Neural crest cell (in vitro differentiated cells): Measurements from ENCODE around the gene DES. TPM values are rescaled to one million over a fixed set of nuclear protein-coding genes. Genes with fewer than 3 reads are reported as not detected.

Experiments used
- DNase-seq: peaks from one replicate; pipeline ENCODE4 v3.0.0; 2021; ENCODE audit warnings: low read depth, mixed read lengths, low spot score
- H3K27ac Mint-ChIP-seq: one replicate; pipeline ENCODE4 v1.8.0; 2021; ENCODE audit warnings: mild to moderate bottlenecking, mixed read lengths; ENCODE audit not compliant: unreplicated experiment
- H3K27me3 Mint-ChIP-seq: 2 replicates; pipeline ENCODE4 v1.8.0; 2021; ENCODE audit warnings: low read depth, mild to moderate bottlenecking, mixed read lengths
- H3K36me3 Mint-ChIP-seq: 2 replicates; pipeline ENCODE4 v1.8.0; 2021; ENCODE audit warnings: low read depth, mild to moderate bottlenecking, mixed read lengths
- H3K4me1 Mint-ChIP-seq: 2 replicates; pipeline ENCODE4 v1.8.0; 2021; ENCODE audit warnings: mixed read lengths
- H3K4me3 Mint-ChIP-seq: one replicate; pipeline ENCODE4 v1.8.0; 2021; ENCODE audit warnings: mild to moderate bottlenecking, mixed read lengths
- H3K9me3 Mint-ChIP-seq: 2 replicates; pipeline ENCODE4 v1.8.0; 2021; ENCODE audit warnings: mixed read lengths
- CTCF ChIP-seq: fragments of 200-600 bp; sonication (generic); conservative IDR thresholded peaks from 2 replicates; pipeline ENCODE4 v1.5.0; 2021; ENCODE audit warnings: antibody characterized with exemption, mild to moderate bottlenecking
- total RNA-seq: library from RNA; stranded (reverse); gene quantifications from 2 replicates; pipeline ENCODE4 v1.2.1, GENCODE V29; 2021

The DES gene
- total RNA-seq, 1 donor from 2014 or later = 0.28 TPM

- TF ChIP-seq CTCF = no peak
- no peak overlapping the region for H3K27ac Mint-ChIP-seq
Measured at GRCh38 chr2:219473511-219473910, 55.3 kb downstream of the DES start.

GRCh38 chr2:219474285-219475060 is 56.3 kb downstream of the DES start:
- no peak for DNase-seq
- Mint-ChIP-seq H3K27me3 (peaks cover 11% of the 10 kb centered on the region), H3K36me3 (no peaks in the 10 kb centered on the region), H3K4me3 (no peak overlapping the region), H3K4me1 (peaks cover 18% of the 10 kb centered on the region), H3K9me3 (no peaks in the 10 kb centered on the region), H3K27ac (no peak overlapping the region)
- no peak for TF ChIP-seq CTCF

More at GRCh38 chr2:219473511-219473910, 55.3 kb downstream of the DES start:
- no peak for DNase-seq
- H3K4me1 Mint-ChIP-seq = peaks cover 18% of the 10 kb centered on the region
- no peak overlapping the region for H3K4me3 Mint-ChIP-seq
- no peaks in the 10 kb centered on the region for H3K9me3 Mint-ChIP-seq
- H3K36me3 Mint-ChIP-seq = no peaks in the 10 kb centered on the region
- peaks cover 3% of the 10 kb centered on the region for H3K27me3 Mint-ChIP-seq

GRCh38 chr2:219475278-219475677 is 57.1 kb downstream of the DES start:
- DNase-seq = no peak
- H3K9me3 Mint-ChIP-seq = no peaks in the 10 kb centered on the region
- no peak overlapping the region for H3K4me3 Mint-ChIP-seq

GRCh38 chr2:219475697-219476651 is 57.8 kb downstream of the DES start:
- Mint-ChIP-seq H3K4me1 (peaks cover 12% of the 10 kb centered on the region), H3K27ac (peak overlapping the region; percentile 39), H3K9me3 (no peaks in the 10 kb centered on the region), H3K27me3 (peaks cover 14% of the 10 kb centered on the region), H3K4me3 (peak overlapping the region; percentile 84), H3K36me3 (no peaks in the 10 kb centered on the region)
- DNase-seq = peak; percentile 79
- TF ChIP-seq CTCF = peak; percentile 84

More at GRCh38 chr2:219475278-219475677, 57.1 kb downstream of the DES start:
- Mint-ChIP-seq H3K36me3 (no peaks in the 10 kb centered on the region), H3K27me3 (peaks cover 11% of the 10 kb centered on the region), H3K27ac (no peak overlapping the region), H3K4me1 (peaks cover 18% of the 10 kb centered on the region)
- no peak for TF ChIP-seq CTCF

Other genes starting within 250 kb of the DES start
- gene SLC23A3, start 248.3 kb upstream of the DES start, total RNA-seq = 0.34 and 1.5 TPM in 2 replicates
- gene CNPPD1, start 241.5 kb upstream of the DES start, total RNA-seq = 39.9 and 42.1 TPM in 2 replicates
- gene RETREG2, start 240.1 kb upstream of the DES start, total RNA-seq = 84.6 and 86.0 TPM in 2 replicates
- 26.6 and 30.1 TPM in 2 replicates for gene ZFAND2B, start 211.6 kb upstream of the DES start, total RNA-seq
- 35.9 and 39.1 TPM in 2 replicates for gene ABCB6, start 199.4 kb upstream of the DES start, total RNA-seq
- 41.2 and 42.0 TPM in 2 replicates for gene ATG9A, start 188.7 kb upstream of the DES start, total RNA-seq
- gene ANKZF1, start 188.6 kb upstream of the DES start, total RNA-seq = 36.4 and 40.3 TPM in 2 replicates
- gene GLB1L, start 172.9 kb upstream of the DES start, total RNA-seq = 11.2 and 12.7 TPM in 2 replicates
- gene STK16, start 172.9 kb upstream of the DES start, total RNA-seq = 28.5 and 31.2 TPM in 2 replicates
- gene TUBA4B, start 165.1 kb upstream of the DES start, total RNA-seq = not detected in 2 replicates
- 0.14 TPM in 1 of 2 replicates, not detected in the other for gene TUBA4A, start 164.5 kb upstream of the DES start, total RNA-seq
- gene DNAJB2, start 139.0 kb upstream of the DES start, total RNA-seq = 59.2 and 59.7 TPM in 2 replicates
- 3.2 and 4.1 TPM in 2 replicates for gene PTPRN, start 109.0 kb upstream of the DES start, total RNA-seq
- gene RESP18, start 85.6 kb upstream of the DES start, total RNA-seq = not detected in 2 replicates
- gene DNPEP, start 30.5 kb upstream of the DES start, total RNA-seq = 36.9 and 39.5 TPM in 2 replicates
- 13.4 and 17.5 TPM in 2 replicates for gene SPEG, start 16.5 kb downstream of the DES start, total RNA-seq
- 24.3 and 26.1 TPM in 2 replicates for gene GMPPA, start 80.5 kb downstream of the DES start, total RNA-seq
- 1.0 and 1.5 TPM in 2 replicates for gene ASIC4, start 96.1 kb downstream of the DES start, total RNA-seq
- 27.0 and 30.0 TPM in 2 replicates for gene CHPF, start 125.4 kb downstream of the DES start, total RNA-seq
- 15.7 and 16.4 TPM in 2 replicates for gene TMEM198, start 125.7 kb downstream of the DES start, total RNA-seq
- gene OBSL1, start 153.2 kb downstream of the DES start, total RNA-seq = 122 and 123 TPM in 2 replicates
- gene INHA, start 153.9 kb downstream of the DES start, total RNA-seq = 0.50 TPM in 1 of 2 replicates, not detected in the other
- 31.4 and 32.9 TPM in 2 replicates for gene STK11IP, start 179.5 kb downstream of the DES start, total RNA-seq
- 10.0 and 11.4 TPM in 2 replicates for gene SLC4A3, start 209.3 kb downstream of the DES start, total RNA-seq